ENCODE data around the gene RMRP. TPM values are rescaled to one million over a fixed set of nuclear protein-coding genes. Genes with fewer than 3 reads are reported as not detected.

RMRP gene
- total and polyA plus RNA-seq, 5 experiments from 2014 or later, result 33.0 to 21,271 (median 14,495) TPM; not detected in 2

DNA sequence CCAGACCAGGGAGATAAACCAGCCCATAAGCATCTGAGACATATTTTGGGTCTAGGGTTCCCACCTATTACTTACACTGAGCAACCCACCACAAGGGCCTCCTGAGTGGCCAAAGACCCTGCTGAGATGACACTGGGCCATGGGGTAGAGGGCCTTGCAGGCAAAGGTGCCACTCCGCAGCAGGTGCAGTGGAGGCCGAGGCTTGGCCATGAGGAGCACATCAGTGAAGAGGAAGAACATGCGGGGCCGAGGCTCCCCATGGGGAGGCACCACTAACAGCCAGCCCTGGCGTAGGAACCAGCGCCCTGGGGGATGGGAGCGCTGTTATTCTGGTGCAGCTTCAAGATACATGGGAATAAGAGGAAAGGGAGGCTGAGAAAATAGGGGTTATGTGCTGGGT is 4.6 kb upstream of the RMRP start:
- DNase-seq, result no peak
- Mint-ChIP-seq H3K4me1 (peaks cover 41 to 85% (median 80%) of the 10 kb centered on the region in 4 donors), H3K9me3 (peaks cover 0 to 6% (median 0%) of the 10 kb centered on the region in 9 donors), H3K4me3 (peak overlapping the region in 9 of 10 donors; percentile 56 to 80 (median 72)), H3K27me3 (peaks cover 0 to 7% (median 0%) of the 10 kb centered on the region in 5 donors), H3K27ac (peak overlapping the region; percentile 35 to 99 (median 88)), H3K36me3 (peaks cover 4 to 28% (median 13%) of the 10 kb centered on the region in 3 donors)
- ATAC-seq, result no peak
- POLR2A ChIA-PET, result interaction anchor here (2.9 to 8.7 kb wide), 2 partner anchors 16 to 70 kb away, joined by 10 to 180 read pairs; partner anchors contain the start of genes CREB3, SIT1 and TLN1

DNA sequence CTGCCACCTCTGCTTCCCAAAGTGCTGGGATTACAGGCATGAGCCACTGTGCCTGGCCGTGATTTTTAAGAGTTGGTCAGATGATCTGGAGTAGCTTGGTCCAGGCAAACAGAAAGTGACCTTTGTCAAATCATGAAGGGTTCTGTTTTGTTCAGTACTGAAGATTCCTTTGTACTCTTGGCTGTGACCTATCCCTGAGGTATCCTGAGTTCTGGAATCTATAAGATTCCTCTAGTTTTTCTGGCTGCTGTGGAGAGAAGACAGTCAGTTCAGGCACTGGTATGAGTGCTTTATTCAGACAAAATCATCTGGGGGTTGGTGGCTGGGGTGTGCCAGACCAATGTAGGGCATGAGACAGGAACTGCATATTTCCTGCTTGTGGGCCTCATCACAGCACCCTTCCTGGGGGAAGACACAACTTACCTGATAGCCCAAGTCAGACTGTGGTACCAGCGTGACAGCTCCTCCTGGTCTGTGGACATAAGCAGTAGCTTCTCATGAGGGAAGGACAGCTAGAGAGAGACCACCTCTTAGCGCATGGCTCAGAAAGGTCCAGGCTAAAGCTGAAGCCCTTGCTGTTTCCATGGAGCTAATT is 4.0 kb upstream of the RMRP start:
- Mint-ChIP-seq H3K27ac (peak overlapping the region; percentile 11 to 99 (median 86)), H3K4me3 (peak overlapping the region; percentile 54 to 80 (median 72)), H3K4me1 (peaks cover 46 to 91% (median 86%) of the 10 kb centered on the region in 4 donors), H3K36me3 (peaks cover 4 to 29% (median 13%) of the 10 kb centered on the region in 3 donors), H3K9me3 (peaks cover 0 to 6% (median 0%) of the 10 kb centered on the region in 9 donors), H3K27me3 (peaks cover 0 to 5% (median 0%) of the 10 kb centered on the region in 5 donors)
- peak in 4 of 10 donors; percentile 30 to 46 (median 38) for DNase-seq
- no peak for ATAC-seq
- POLR2A ChIA-PET, result interaction anchor here (1.0 to 8.7 kb wide), 5 partner anchors 15 to 70 kb away, joined by 3 to 180 read pairs (median 6); partner anchors contain the start of genes CREB3, SIT1 and TLN1

DNA sequence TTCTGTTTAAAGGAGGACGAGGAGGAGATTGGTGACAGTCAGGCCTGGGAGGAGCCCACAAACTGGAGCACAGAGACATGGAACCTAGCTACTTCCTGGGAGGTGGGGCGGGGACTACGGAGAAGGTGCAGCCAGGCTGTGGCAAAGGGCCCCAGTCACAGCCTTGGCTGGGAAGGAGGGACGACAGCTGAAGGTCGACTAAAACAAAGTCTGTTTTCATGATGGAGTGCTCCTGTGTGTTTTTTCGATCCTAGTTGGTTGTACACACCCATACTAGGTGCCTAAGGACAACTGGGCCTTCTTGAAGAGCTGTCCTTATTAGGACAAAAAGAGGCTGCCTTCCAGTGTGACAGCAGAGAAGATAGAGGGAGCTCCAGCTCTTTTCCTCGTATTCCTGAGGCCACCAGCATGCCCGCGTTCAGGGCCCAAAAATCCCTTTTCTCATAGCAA is 3.2 kb upstream of the RMRP start:
- ATAC-seq, result no peak
- Mint-ChIP-seq H3K9me3 (peaks cover 0 to 6% (median 0%) of the 10 kb centered on the region in 9 donors), H3K27me3 (peaks cover 0 to 5% (median 0%) of the 10 kb centered on the region in 5 donors), H3K27ac (peak overlapping the region; percentile 44 to 99 (median 68)), H3K4me1 (peaks cover 45 to 95% (median 87%) of the 10 kb centered on the region in 4 donors), H3K4me3 (peak overlapping the region in 9 of 10 donors; percentile 10 to 88 (median 42)), H3K36me3 (peaks cover 4 to 29% (median 13%) of the 10 kb centered on the region in 3 donors)
- no peak for DNase-seq
- POLR2A ChIA-PET, result interaction anchor here (0.9 to 8.7 kb wide), 7 partner anchors 14 to 95 kb away, joined by 3 to 180 read pairs (median 4); partner anchors contain the start of genes CREB3, SIT1 and TLN1

DNA sequence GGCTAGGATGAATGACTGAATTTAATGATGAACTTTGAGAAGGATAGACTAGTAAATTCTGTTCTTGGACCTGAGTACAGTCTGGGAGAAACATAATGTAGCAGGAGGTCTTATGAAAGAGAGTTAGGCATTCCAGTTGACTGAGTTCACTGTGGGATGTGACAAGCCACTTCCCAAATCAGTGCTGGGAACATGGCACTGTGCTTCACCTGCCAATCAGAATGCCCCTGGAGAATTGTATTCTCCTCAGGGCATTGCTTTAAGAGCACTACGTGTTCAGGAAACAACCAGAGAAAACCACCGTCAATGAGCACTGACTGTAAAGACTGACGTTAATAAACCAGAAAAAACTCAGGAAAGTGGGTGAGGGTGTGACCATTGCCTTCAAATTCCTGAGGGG is 1.5 kb upstream of the RMRP start:
- Mint-ChIP-seq H3K9me3 (peaks cover 0 to 6% (median 0%) of the 10 kb centered on the region in 9 donors), H3K4me1 (peaks cover 42 to 86% (median 84%) of the 10 kb centered on the region in 4 donors), H3K27me3 (peaks cover 0 to 5% (median 0%) of the 10 kb centered on the region in 5 donors), H3K27ac (peak overlapping the region; percentile 68 to 100 (median 95)), H3K36me3 (peaks cover 4 to 29% (median 13%) of the 10 kb centered on the region in 3 donors), H3K4me3 (peak overlapping the region; percentile 74 to 94 (median 87))
- ATAC-seq, result no peak
- POLR2A ChIA-PET, result interaction anchor here (0.7 to 8.7 kb wide), 9 partner anchors 13 to 90 kb away, joined by 4 to 180 read pairs (median 14); partner anchors contain the start of genes CREB3, GBA2, RGP1 and SIT1
- DNase-seq, result no peak

DNA sequence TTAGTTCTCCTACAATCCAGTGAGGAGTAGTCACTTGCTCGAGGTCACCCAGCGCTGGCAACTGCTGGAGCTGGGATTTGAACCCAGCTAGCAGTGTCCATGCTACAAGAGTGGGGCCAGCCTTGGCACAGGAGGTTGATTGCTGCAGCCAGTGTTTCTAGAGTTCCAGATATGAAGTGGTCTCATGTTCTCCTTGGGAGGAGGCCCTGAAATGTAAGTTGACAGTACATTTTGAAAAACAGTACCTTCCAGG is 1.1 kb upstream of the RMRP start:
- peaks cover 0 to 5% (median 0%) of the 10 kb centered on the region in 5 donors for H3K27me3 Mint-ChIP-seq
- peaks cover 40 to 84% (median 81%) of the 10 kb centered on the region in 4 donors for H3K4me1 Mint-ChIP-seq
- POLR2A ChIA-PET, result interaction anchor here (0.7 to 8.7 kb wide), 15 partner anchors 11 to 170 kb away, joined by 3 to 180 read pairs (median 8); partner anchors contain the start of genes CREB3, FAM221B, GBA2 and HINT2
- H3K9me3 Mint-ChIP-seq, result peaks cover 0 to 6% (median 0%) of the 10 kb centered on the region in 9 donors
- H3K4me3 Mint-ChIP-seq, result peak overlapping the region; percentile 74 to 94 (median 87)
- peak overlapping the region; percentile 68 to 100 (median 95) for H3K27ac Mint-ChIP-seq
- peaks cover 4 to 29% (median 13%) of the 10 kb centered on the region in 3 donors for H3K36me3 Mint-ChIP-seq
- DNase-seq (no peak), ATAC-seq (no peak)

DNA sequence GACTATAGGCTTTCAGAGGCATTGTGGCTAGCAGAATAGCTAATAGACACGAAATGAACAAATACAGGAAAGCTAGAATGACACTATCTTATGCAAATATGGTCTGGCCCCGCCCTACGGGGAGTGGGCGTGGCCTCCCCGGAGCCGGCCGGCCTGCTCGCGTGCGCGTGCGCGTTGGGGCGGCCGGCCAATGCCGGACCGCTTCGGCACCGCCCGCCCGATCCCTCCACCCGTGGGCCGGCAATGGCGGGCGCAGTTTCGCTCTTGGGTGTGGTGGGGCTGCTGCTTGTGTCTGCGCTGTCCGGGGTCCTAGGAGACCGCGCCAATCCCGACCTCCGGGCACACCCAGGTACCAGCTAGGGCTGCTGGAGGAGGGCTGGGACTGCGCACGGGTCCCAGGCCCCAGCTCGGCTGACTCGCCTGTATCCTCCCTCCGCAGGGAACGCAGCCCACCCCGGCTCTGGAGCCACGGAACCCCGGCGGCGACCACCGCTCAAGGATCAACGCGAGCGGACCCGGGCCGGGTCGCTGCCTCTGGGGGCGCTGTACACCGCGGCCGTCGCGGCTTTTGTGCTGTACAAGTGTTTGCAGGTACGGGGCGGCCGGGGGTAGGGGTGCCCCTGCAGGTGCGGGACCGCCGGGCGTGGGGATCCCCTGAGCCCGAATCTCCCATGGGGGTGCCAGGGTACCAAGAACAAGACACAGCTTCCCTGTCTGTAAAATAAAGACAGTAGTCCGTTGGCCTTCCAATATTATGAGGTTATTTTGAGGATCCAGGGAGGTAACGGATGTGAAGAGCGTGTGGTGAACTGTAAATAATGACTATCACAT is 533 bp upstream of the RMRP start, which contains the start of gene CCDC107:
Gene CCDC107 (plus strand): TSS at position 156 of the 831 bp plus-strand sequence. CDS start 88 bp downstream, at position 244.
- DNase-seq (peak; percentile 76 to 98 (median 84)), ATAC-seq (peak; percentile 63)
- Mint-ChIP-seq H3K27me3 (peaks cover 0 to 5% (median 0%) of the 10 kb centered on the region in 5 donors), H3K27ac (peak within 1 kb of the TSS; percentile 94 to 100 (median 98)), H3K36me3 (peaks cover 4 to 29% (median 13%) of the 10 kb centered on the region in 3 donors), H3K4me1 (peaks cover 40 to 82% (median 77%) of the 10 kb centered on the region in 4 donors), H3K9me3 (peaks cover 0 to 6% (median 0%) of the 10 kb centered on the region in 9 donors), H3K4me3 (peak within 1 kb of the TSS; percentile 74 to 94 (median 87))
- POLR2A ChIA-PET, result interaction anchor here (0.7 to 8.7 kb wide), 22 partner anchors 12 to 547 kb away, joined by 3 to 180 read pairs (median 5); partner anchors contain the start of genes CREB3, FAM221B, GBA2 and HINT2

DNA sequence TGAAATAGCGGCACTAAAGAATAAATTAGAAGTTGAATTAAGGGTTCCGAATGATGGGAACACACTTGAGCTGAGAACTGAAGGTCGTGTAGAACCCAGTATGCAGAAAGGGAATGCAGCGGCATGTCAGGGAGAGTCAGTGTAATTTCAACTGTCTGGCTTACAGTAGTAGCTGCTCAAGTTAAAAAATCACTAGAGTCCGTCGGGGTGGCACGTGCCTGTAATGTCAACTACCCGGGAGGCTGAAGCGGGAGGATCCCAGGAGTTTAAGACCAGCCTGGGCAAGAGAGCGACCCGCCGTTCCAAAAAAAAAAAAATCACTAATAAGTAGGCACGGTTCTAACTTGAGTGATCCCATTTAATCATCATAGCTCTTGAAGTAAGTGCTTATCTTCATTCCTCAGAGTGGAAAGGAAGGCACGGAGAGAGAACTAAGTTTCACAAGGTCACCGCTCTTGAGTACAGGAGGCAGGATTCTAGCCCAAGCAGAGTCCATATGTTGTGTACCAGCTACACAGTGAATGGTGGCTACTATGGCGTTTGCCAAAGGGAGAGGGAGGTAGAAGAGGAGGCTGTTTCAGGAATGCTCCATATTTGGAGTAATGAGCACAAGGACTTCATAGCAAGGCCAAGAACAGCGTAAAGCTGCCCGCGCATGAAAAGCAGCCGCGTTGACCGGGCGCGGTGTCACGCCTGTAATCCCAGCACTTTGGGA is 831 bp downstream of the RMRP start:
- H3K9me3 Mint-ChIP-seq, result peaks cover 0 to 6% (median 0%) of the 10 kb centered on the region in 9 donors
- peak overlapping the region; percentile 94 to 100 (median 98) for H3K27ac Mint-ChIP-seq
- peaks cover 4 to 29% (median 13%) of the 10 kb centered on the region in 3 donors for H3K36me3 Mint-ChIP-seq
- peaks cover 30 to 73% (median 67%) of the 10 kb centered on the region in 4 donors for H3K4me1 Mint-ChIP-seq
- ATAC-seq (peak in 1 of 2 donors; percentile 3), DNase-seq (peak in 2 of 10 donors; percentile 29)
- peaks cover 0 to 5% (median 0%) of the 10 kb centered on the region in 5 donors for H3K27me3 Mint-ChIP-seq
- peak overlapping the region; percentile 74 to 94 (median 87) for H3K4me3 Mint-ChIP-seq
- POLR2A ChIA-PET, result interaction anchor here (1.1 to 8.7 kb wide), 11 partner anchors 10 to 1020 kb away, joined by 3 to 180 read pairs (median 11); partner anchors contain the start of genes CREB3, SIGMAR1, SIT1 and TESK1

DNA sequence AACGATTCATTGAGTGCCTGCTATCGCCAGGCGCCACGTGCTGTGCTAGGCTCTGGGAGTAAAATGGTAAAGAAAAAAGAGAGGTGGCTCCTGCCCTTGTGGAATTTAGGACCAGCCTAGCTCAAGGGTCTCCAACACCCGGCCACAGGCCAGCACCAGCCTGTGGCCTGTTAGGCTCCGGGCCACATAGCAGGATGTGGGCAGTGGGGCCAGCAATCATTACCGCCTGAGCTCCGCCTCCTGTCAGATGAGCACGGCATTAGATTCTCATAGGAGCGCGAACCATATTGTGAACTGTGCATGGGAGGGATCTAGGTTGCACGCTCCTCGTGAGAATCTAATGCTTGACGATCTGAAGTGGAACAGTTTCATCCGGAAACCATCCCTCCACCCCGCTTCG is 1.5 kb downstream of the RMRP start:
- DNase-seq, result no peak
- POLR2A ChIA-PET, result interaction anchor here (0.8 to 8.7 kb wide), 6 partner anchors 8 to 1019 kb away, joined by 3 to 180 read pairs (median 18); partner anchors contain the start of genes ARHGEF39, CREB3, SIGMAR1 and SIT1
- ATAC-seq, result no peak
- Mint-ChIP-seq H3K9me3 (peaks cover 0 to 6% (median 0%) of the 10 kb centered on the region in 9 donors), H3K36me3 (peaks cover 4 to 26% (median 13%) of the 10 kb centered on the region in 3 donors), H3K4me3 (peak overlapping the region; percentile 7 to 94 (median 86)), H3K27ac (peak overlapping the region; percentile 94 to 100 (median 98)), H3K4me1 (peaks cover 29 to 74% (median 68%) of the 10 kb centered on the region in 4 donors), H3K27me3 (peaks cover 0 to 5% (median 0%) of the 10 kb centered on the region in 5 donors)

DNA sequence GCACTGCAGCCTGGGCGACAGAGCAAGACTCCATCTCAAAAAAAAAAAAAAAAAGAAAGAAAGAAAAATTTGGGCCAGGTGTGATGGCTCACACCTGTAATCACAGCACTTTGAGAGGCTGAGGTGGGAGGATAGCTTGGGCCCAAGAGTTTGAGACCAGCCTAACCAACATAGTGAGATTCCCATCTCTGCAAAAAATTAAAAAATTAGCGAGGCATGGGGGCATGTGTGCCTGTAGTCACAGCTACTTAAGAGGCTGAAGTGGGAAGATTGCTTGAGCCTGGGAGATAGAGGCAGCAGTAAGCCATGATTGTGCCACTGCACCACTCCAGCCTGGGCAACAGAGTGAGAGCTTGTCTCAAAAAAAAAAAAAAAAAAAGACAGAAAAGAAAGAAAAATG is 4.2 kb downstream of the RMRP start:
- POLR2A ChIA-PET, result interaction anchor here (1.0 kb wide), 1 partner anchor 10 kb away, joined by 5 read pairs; no protein-coding TSS in a partner anchor

DNA sequence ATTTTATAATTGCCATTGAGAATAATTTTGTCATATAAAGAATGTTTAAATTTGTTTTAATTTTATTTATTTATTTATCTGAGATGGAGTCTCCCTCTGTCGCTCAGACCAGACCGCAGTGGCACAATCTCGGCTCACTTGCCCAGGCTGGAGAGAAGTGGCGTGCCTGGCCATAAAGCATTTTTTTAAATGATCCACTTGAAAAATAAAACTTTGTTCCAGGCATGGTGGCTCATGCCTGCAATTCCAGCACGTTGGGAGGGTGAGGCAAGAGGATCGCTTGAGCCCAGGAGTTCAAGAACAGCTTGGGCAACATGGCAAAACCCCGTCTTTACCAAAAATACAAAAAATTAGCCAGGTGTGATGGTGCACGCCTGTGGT is 5.0 kb downstream of the RMRP start:
- ATAC-seq (no peak), DNase-seq (no peak)
- peaks cover 36 to 75% (median 62%) of the 10 kb centered on the region in 4 donors for H3K4me1 Mint-ChIP-seq
- peak overlapping the region in 5 of 10 donors; percentile 4 to 67 (median 44) for H3K27ac Mint-ChIP-seq
- H3K9me3 Mint-ChIP-seq, result peaks cover 0 to 3% (median 0%) of the 10 kb centered on the region in 9 donors
- H3K36me3 Mint-ChIP-seq, result peaks cover 0 to 7% (median 2%) of the 10 kb centered on the region in 3 donors
- H3K27me3 Mint-ChIP-seq, result peaks cover 0 to 3% (median 0%) of the 10 kb centered on the region in 5 donors
- H3K4me3 Mint-ChIP-seq, result no peak overlapping the region
- POLR2A ChIA-PET, result interaction anchor here (0.7 to 1.4 kb wide), 3 partner anchors 11 to 36 kb away, joined by 3 to 5 read pairs (median 4); no protein-coding TSS in a partner anchor

More for the DNA sequence above, 4.2 kb downstream of the RMRP start:
- Mint-ChIP-seq H3K27ac (peak overlapping the region in 9 of 10 donors; percentile 53 to 84 (median 68)), H3K36me3 (peaks cover 0 to 5% (median 4%) of the 10 kb centered on the region in 3 donors), H3K4me3 (no peak overlapping the region), H3K9me3 (peaks cover 0 to 6% (median 0%) of the 10 kb centered on the region in 9 donors), H3K27me3 (peaks cover 0 to 5% (median 0%) of the 10 kb centered on the region in 5 donors), H3K4me1 (peaks cover 30 to 69% (median 57%) of the 10 kb centered on the region in 4 donors)
- no peak for DNase-seq
- no peak for ATAC-seq

Data from naive thymus-derived CD8-positive, alpha-beta T cell (primary cell).